HG03108 (cell line): Measurements from ENCODE around the gene PPL.
"Not testable (repeated sequence)": the region's sequence is repeated elsewhere in the genome, so short reads cannot be mapped to it uniquely, and the experiment has no call there.

ENCODE experiments used
- ATAC-seq: cut with Tn5 transposase; IDR thresholded peaks from one replicate; pipeline ENCODE4 v1.9.1; 2021; ENCODE audit warnings: moderate library complexity; ENCODE audit not compliant: unreplicated experiment

Gene PPL

GRCh38 chr16:4913774-4914525 is 23.0 kb downstream of the PPL start:
- ATAC-seq, result no peak

- no peak for ATAC-seq
These were observed 23.7 kb downstream of the PPL start for GRCh38 chr16:4913130-4913773.

GRCh38 chr16:4911970-4912386 is 25.0 kb downstream of the PPL start:
- ATAC-seq, result no peak

- ATAC-seq, result no peak
These were observed 26.1 kb downstream of the PPL start for GRCh38 chr16:4910828-4911227.

GRCh38 chr16:4909825-4910224 is 27.1 kb downstream of the PPL start:
- no peak for ATAC-seq

GRCh38 chr16:4908854-4909401 is 28.0 kb downstream of the PPL start:
- no peak for ATAC-seq

- ATAC-seq, result no peak
These were observed 31.9 kb downstream of the PPL start for GRCh38 chr16:4904942-4905615.

GRCh38 chr16:4904108-4904941 is 32.6 kb downstream of the PPL start:
- ATAC-seq, result no peak

GRCh38 chr16:4902038-4902437 is 34.9 kb downstream of the PPL start:
- ATAC-seq, result no peak

- no peak for ATAC-seq
These were observed 36.2 kb downstream of the PPL start for GRCh38 chr16:4900750-4901149.

GRCh38 chr16:4900036-4900435 is 36.9 kb downstream of the PPL start:
- no peak for ATAC-seq

- ATAC-seq, result no peak
These were observed 37.5 kb downstream of the PPL start for GRCh38 chr16:4899474-4899846.

GRCh38 chr16:4898811-4899473 is 38.0 kb downstream of the PPL start:
- no peak for ATAC-seq

- no peak for ATAC-seq
These were observed 39.6 kb downstream of the PPL start for GRCh38 chr16:4897328-4897727.

- ATAC-seq, result not testable (repeated sequence)
These were observed 40.2 kb downstream of the PPL start for GRCh38 chr16:4896761-4897160.

GRCh38 chr16:4895366-4895765 is 41.6 kb downstream of the PPL start:
- ATAC-seq, result no peak

- no peak for ATAC-seq
These were observed 42.4 kb downstream of the PPL start for GRCh38 chr16:4894276-4895150.

GRCh38 chr16:4893103-4893862 is 43.7 kb downstream of the PPL start:
- no peak for ATAC-seq
